GM12873 (cell line): ENCODE measurements around the gene PCNP.

Experiments
- TF ChIP-seq, protein P1 (sequence below): IDR thresholded peaks from 2 replicates; pipeline ENCODE4 v1.5.1; 2012; ENCODE audit warnings: low read depth, mild to moderate bottlenecking, moderate library complexity, low read length, control low read depth; ENCODE audit not compliant: insufficient read depth; ENCODE audit errors: missing control alignments

The PCNP gene

DNA sequence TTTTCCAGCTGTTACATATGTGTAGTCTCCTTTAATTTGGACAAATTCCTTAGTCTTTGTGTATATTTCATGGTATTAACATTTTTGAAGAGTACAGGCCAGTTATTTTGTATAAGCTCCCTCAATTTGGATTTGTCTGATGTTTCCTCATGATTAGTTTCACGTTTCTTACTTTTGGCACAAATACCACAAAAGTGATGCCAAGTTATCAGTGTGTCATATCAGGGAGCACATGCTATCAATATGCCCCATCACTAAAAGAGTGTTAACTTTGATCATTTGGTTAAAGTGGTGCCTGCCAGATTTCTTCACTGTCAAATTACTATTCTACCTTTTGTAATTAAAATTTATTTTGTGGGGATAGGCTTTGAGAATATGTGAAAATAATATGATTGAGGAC lies 14.6 kb downstream of the PCNP start:
- TF ChIP-seq, protein P1, sequence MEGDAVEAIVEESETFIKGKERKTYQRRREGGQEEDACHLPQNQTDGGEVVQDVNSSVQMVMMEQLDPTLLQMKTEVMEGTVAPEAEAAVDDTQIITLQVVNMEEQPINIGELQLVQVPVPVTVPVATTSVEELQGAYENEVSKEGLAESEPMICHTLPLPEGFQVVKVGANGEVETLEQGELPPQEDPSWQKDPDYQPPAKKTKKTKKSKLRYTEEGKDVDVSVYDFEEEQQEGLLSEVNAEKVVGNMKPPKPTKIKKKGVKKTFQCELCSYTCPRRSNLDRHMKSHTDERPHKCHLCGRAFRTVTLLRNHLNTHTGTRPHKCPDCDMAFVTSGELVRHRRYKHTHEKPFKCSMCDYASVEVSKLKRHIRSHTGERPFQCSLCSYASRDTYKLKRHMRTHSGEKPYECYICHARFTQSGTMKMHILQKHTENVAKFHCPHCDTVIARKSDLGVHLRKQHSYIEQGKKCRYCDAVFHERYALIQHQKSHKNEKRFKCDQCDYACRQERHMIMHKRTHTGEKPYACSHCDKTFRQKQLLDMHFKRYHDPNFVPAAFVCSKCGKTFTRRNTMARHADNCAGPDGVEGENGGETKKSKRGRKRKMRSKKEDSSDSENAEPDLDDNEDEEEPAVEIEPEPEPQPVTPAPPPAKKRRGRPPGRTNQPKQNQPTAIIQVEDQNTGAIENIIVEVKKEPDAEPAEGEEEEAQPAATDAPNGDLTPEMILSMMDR: no peak

DNA sequence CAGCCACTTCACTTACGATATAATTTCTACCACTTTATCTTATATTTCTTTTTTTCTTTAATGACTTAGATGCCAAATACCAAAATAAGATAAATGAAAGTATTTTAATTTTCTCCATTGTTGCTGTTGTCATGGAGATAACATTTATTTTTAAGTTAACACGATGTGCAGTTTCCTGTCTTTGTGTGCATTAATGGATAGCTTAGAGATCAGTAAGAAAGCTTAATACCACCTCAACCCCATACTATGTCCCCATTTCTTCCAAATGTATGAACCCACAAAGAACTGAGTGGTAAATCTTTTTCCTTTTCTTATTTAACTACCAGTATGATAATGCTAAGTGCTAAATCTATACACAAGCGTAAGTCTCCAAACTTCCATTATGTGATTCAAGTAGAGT lies 17.1 kb downstream of the PCNP start:
- TF ChIP-seq, protein P1: no peak

DNA sequence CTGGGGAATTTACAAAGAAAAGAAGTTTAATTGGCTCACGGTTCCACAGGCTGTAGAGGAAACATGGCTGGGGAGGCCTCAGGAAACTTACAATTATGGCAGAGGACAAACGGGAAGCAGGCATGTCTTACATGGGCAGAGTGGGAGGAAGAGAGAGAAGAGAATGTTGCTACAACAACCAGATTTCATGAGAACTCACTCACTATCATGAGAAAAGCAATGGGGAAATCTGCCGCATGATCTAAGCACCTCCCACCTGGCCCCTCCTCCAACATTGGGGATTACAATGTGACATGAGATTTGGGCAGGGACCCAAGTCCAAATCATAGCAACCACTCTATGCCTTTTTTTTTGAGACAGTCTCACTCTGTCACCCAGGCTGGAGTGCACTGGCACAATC lies 28.8 kb downstream of the PCNP start:
- TF ChIP-seq, protein P1: no peak

DNA sequence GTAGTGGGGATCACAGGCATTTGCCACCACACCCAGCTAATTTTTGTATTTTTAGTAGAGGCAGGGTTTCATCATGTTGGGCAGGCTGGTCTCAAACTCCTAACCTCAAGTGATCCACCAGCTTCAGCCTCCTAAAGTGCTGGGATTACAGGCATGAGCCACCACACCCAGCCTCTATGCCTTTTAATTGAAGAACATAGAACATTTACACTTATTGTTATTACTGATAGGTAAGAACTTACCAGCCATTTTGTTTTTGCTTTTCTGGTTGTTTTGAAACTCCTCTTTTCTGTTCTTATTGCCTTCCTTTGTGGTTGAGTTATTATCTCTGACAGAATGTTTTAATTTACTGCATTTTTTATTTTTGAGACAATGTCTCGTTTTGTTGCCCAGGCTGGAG lies 29.2 kb downstream of the PCNP start:
- TF ChIP-seq, protein P1: no peak

DNA sequence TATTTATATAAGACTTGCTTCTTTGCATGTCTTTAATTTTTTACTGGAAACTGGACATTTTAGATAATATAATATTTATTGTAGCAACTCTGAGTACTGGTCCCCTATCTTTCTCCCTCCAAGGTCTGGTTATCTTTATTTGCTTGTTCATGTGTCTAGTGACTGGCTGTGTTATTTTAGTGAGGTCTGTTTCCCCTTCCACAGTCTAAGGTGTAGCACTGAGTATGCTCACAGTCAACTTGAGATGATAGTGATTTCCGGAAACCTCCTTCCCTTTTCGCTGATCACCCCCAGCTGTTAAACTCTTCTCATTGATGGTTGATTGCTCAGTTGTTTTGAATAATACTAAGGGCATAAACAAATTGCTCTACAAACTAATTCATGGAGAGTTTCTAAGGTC lies 37.0 kb downstream of the PCNP start:
- TF ChIP-seq, protein P1: no peak

DNA sequence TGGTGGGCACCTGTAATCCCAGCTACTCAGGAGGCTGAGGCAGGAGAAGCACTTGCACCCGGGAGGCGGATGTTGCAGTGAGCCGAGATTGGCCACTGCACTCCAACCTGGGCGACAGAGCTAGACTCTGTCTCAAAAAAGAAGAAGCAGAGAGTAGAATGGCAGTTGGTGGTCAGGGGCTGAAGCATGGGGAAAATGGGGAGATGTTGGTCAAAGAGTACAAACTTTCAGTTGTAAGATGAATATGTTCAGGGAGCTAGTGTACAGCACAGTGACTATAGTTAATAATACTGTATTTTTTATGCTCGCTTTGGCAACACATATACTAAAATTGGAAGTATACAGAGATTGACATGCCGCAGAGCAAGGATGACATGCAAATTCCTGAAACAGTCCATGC lies 41.5 kb downstream of the PCNP start:
- TF ChIP-seq, protein P1: no peak

DNA sequence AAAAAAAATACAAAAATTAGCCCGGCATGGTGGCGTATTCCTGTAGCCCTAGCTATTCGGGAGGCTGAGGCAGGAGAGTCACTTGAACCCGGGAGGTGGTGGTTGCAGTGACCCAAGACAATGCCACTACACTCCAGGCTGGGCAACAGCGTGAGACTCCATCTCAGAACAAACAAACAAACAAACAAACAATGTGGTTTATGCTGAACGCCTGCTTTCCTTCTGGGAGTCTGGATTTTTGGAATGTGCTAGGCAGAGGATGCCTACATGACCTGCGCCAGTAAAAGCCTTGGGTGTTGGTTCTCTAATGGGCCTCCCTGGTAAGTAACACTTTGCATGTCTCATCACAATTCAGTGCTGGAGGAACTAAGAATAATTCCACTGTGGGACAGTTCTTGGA lies 43.5 kb downstream of the PCNP start:
- TF ChIP-seq, protein P1: no peak
